ENCODE results near the gene BNIPL.

DNA sequence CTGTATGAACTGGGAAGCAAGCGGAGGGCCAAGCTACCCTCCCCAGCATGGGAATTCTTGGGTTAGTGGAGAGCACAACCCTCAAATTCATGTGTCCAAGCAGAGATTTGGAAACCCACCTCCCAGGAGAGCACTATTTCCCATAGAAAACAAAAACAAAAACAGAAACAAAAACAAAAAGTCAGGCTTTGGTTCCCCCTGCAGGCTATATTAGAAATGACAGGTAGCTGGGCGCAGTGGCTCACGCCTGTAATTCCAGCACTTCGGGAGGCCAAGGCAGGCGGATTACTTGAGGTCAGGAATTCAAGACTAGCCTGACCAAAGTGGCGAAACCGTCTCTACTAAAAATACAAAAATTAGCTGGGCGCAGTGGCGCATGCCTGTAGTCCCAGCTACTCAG, 40.5 kb upstream of the BNIPL start:
- TF ChIP-seq, protein P1, sequence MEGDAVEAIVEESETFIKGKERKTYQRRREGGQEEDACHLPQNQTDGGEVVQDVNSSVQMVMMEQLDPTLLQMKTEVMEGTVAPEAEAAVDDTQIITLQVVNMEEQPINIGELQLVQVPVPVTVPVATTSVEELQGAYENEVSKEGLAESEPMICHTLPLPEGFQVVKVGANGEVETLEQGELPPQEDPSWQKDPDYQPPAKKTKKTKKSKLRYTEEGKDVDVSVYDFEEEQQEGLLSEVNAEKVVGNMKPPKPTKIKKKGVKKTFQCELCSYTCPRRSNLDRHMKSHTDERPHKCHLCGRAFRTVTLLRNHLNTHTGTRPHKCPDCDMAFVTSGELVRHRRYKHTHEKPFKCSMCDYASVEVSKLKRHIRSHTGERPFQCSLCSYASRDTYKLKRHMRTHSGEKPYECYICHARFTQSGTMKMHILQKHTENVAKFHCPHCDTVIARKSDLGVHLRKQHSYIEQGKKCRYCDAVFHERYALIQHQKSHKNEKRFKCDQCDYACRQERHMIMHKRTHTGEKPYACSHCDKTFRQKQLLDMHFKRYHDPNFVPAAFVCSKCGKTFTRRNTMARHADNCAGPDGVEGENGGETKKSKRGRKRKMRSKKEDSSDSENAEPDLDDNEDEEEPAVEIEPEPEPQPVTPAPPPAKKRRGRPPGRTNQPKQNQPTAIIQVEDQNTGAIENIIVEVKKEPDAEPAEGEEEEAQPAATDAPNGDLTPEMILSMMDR (IDR thresholded peaks at IDR 0.05; ENCODE audit: low read depth, low read length): peak; percentile 80
- TF ChIP-seq EZH2phosphoT487 (IDR thresholded peaks at IDR 0.05; ENCODE audit: low read depth): no peak
